ENCODE measurements around the gene P3H2.
A peak's percentile ranks its signal among the peaks of the same experiment; 100 is the strongest.
"Not testable (repeated sequence)": the region's sequence is repeated elsewhere in the genome, so short reads cannot be mapped to it uniquely, and the experiment has no call there.

P3H2 gene

GRCh38 chr3:190074817-190075216 lies 45.9 kb downstream of the P3H2 start:
- Histone ChIP-seq H3K9me2 (replicated peaks; ENCODE audit: low read depth, low read length) (no peaks in the 10 kb centered on the region), H4K20me1 (ENCODE audit: insufficient read depth, low read length, poor library complexity, severe bottlenecking) (no peaks in the 10 kb centered on the region), H3K4me3 (ENCODE audit: low read length, poor library complexity, severe bottlenecking) (no peak overlapping the region), H3K79me2 (ENCODE audit: insufficient read depth, low read length) (no peaks in the 10 kb centered on the region), H3K9ac (ENCODE audit: low read depth, low read length, poor library complexity, severe bottlenecking) (no peak overlapping the region), H3K27me3 (ENCODE audit: insufficient read depth, low read length, poor library complexity, severe bottlenecking) (no peaks in the 10 kb centered on the region), H2AFZ (ENCODE audit: low read length) (no peak overlapping the region), H3K4me2 (ENCODE audit: low read depth, low read length, poor library complexity, severe bottlenecking) (no peak overlapping the region), H3K9me3 (ENCODE audit: insufficient read depth, low read depth, low read length) (no peaks in the 10 kb centered on the region), H3K36me3 (ENCODE audit: insufficient read depth, low read length) (no peaks in the 10 kb centered on the region), H3F3A (ENCODE audit: low read depth) (no peaks in the 10 kb centered on the region), H3K4me1 (ENCODE audit: insufficient read depth, low read length, poor library complexity, severe bottlenecking) (peaks cover 7% of the 10 kb centered on the region)
- TF ChIP-seq CTCF (conservative IDR thresholded peaks at IDR 0.05; ENCODE audit: low read length): no peak
- no peak for TF ChIP-seq EZH2phosphoT487 (IDR thresholded peaks at IDR 0.05; ENCODE audit: borderline replicate concordance)

- H3K4me2 ChIP-seq (ENCODE audit: low read depth, low read length, poor library complexity, severe bottlenecking): peak overlapping the region; percentile 33
- no peak overlapping the region for H3K9ac ChIP-seq (ENCODE audit: low read depth, low read length, poor library complexity, severe bottlenecking)
- no peaks in the 10 kb centered on the region for H4K20me1 ChIP-seq (ENCODE audit: insufficient read depth, low read length, poor library complexity, severe bottlenecking)
- H3K9me3 ChIP-seq (ENCODE audit: insufficient read depth, low read depth, low read length): no peaks in the 10 kb centered on the region
- TF ChIP-seq CTCF (conservative IDR thresholded peaks at IDR 0.05; ENCODE audit: low read length): no peak
- no peak for TF ChIP-seq EZH2phosphoT487 (IDR thresholded peaks at IDR 0.05; ENCODE audit: borderline replicate concordance)
- no peaks in the 10 kb centered on the region for H3F3A ChIP-seq (ENCODE audit: low read depth)
- peak overlapping the region; percentile 47; the same call in 1 of the 2 replicates for H2AFZ ChIP-seq (ENCODE audit: low read length)
- H3K79me2 ChIP-seq (ENCODE audit: insufficient read depth, low read length): no peaks in the 10 kb centered on the region
- no peak overlapping the region for H3K4me3 ChIP-seq (ENCODE audit: low read length, poor library complexity, severe bottlenecking)
- no peaks in the 10 kb centered on the region for H3K36me3 ChIP-seq (ENCODE audit: insufficient read depth, low read length)
- peaks cover 7% of the 10 kb centered on the region for H3K4me1 ChIP-seq (ENCODE audit: insufficient read depth, low read length, poor library complexity, severe bottlenecking)
- no peaks in the 10 kb centered on the region for H3K27me3 ChIP-seq (ENCODE audit: insufficient read depth, low read length, poor library complexity, severe bottlenecking)
- H3K9me2 ChIP-seq (replicated peaks; ENCODE audit: low read depth, low read length): no peaks in the 10 kb centered on the region
Measured at GRCh38 chr3:190073264-190074008, 47.3 kb downstream of the P3H2 start.

GRCh38 chr3:190072856-190073255 lies 47.8 kb downstream of the P3H2 start:
- H3K9me2 ChIP-seq (replicated peaks; ENCODE audit: low read depth, low read length): no peaks in the 10 kb centered on the region
- H3K4me3 ChIP-seq (ENCODE audit: low read length, poor library complexity, severe bottlenecking): no peak overlapping the region
- peak overlapping the region; percentile 33 for H3K4me2 ChIP-seq (ENCODE audit: low read depth, low read length, poor library complexity, severe bottlenecking)
- no peaks in the 10 kb centered on the region for H3K9me3 ChIP-seq (ENCODE audit: insufficient read depth, low read depth, low read length)
- no peaks in the 10 kb centered on the region for H3K36me3 ChIP-seq (ENCODE audit: insufficient read depth, low read length)
- H3K27me3 ChIP-seq (ENCODE audit: insufficient read depth, low read length, poor library complexity, severe bottlenecking): no peaks in the 10 kb centered on the region
- H3K4me1 ChIP-seq (ENCODE audit: insufficient read depth, low read length, poor library complexity, severe bottlenecking): peaks cover 7% of the 10 kb centered on the region
- no peaks in the 10 kb centered on the region for H3F3A ChIP-seq (ENCODE audit: low read depth)
- peak overlapping the region; percentile 47; the same call in 1 of the 2 replicates for H2AFZ ChIP-seq (ENCODE audit: low read length)
- no peaks in the 10 kb centered on the region for H4K20me1 ChIP-seq (ENCODE audit: insufficient read depth, low read length, poor library complexity, severe bottlenecking)
- no peaks in the 10 kb centered on the region for H3K79me2 ChIP-seq (ENCODE audit: insufficient read depth, low read length)
- no peak overlapping the region for H3K9ac ChIP-seq (ENCODE audit: low read depth, low read length, poor library complexity, severe bottlenecking)
- TF ChIP-seq CTCF (conservative IDR thresholded peaks at IDR 0.05; ENCODE audit: low read length): no peak
- TF ChIP-seq EZH2phosphoT487 (IDR thresholded peaks at IDR 0.05; ENCODE audit: borderline replicate concordance): no peak

GRCh38 chr3:190071921-190072320 lies 48.8 kb downstream of the P3H2 start:
- H3K9me3 ChIP-seq (ENCODE audit: insufficient read depth, low read depth, low read length); H3K79me2 ChIP-seq (ENCODE audit: insufficient read depth, low read length); H3K36me3 ChIP-seq (ENCODE audit: insufficient read depth, low read length); H3K4me2 ChIP-seq (ENCODE audit: low read depth, low read length, poor library complexity, severe bottlenecking); H2AFZ ChIP-seq (ENCODE audit: low read length); H4K20me1 ChIP-seq (ENCODE audit: insufficient read depth, low read length, poor library complexity, severe bottlenecking); H3K9me2 ChIP-seq (replicated peaks; ENCODE audit: low read depth, low read length); H3K4me1 ChIP-seq (ENCODE audit: insufficient read depth, low read length, poor library complexity, severe bottlenecking); H3K9ac ChIP-seq (ENCODE audit: low read depth, low read length, poor library complexity, severe bottlenecking); H3K4me3 ChIP-seq (ENCODE audit: low read length, poor library complexity, severe bottlenecking); H3F3A ChIP-seq (ENCODE audit: low read depth); H3K27me3 ChIP-seq (ENCODE audit: insufficient read depth, low read length, poor library complexity, severe bottlenecking): not testable (repeated sequence)
